Liver (tissue), 3 donors: ENCODE measurements around the gene PARD3B.

Experiments used
- GABPA ChIP-seq, 2 donors: IDR thresholded peaks in 1 of 2; conservative IDR thresholded peaks in 1 of 2; 2 replicates each; pipeline ENCODE4 v1.6.1; 2016; ENCODE audit warnings: antibody characterized with exemption in 2 of 2, mild to moderate bottlenecking in 1 of 2, moderate library complexity in 1 of 2
- YY1 ChIP-seq: IDR thresholded peaks from 2 replicates; pipeline ENCODE4 v1.6.1; 2016; ENCODE audit warnings: antibody characterized with exemption, mild to moderate bottlenecking
- ZBTB33 ChIP-seq: IDR thresholded peaks from 2 replicates; pipeline ENCODE4 v1.6.1; 2016; ENCODE audit warnings: antibody characterized with exemption
- TF ChIP-seq, protein P1 (sequence below): fragments of 150-350 bp; IDR thresholded peaks from 2 replicates; pipeline ENCODE4 v1.5.1; 2017; ENCODE audit warnings: improper control_type of control experiment, low read depth, low read length; ENCODE audit not compliant: missing input control
- TF ChIP-seq, protein P2 (sequence below): IDR thresholded peaks from 2 replicates; pipeline ENCODE4 v1.6.1; 2016; ENCODE audit warnings: antibody characterized with exemption, mild to moderate bottlenecking
- donor health status: healthy.
- donor health status: healthy.

DNA sequence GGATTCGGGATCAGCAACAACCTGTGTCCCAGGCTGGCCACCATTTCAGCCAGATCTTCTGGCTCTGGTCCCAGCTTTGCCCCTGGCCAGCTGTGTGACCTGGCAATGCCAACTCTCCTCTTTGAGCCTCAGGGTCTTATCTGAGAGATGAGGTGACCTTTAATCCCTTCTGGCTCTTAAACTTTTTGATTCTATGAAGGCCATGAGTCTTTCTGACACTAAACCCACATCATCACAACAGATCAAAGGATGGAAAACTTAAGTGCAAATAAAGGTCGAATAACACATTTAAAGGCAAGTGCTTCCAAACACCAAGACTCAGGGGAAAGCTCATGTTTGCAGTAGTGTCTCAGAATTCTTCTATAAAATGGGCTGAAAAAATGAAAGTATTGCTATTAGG lies 645.3 kb downstream of the PARD3B start:
- TF ChIP-seq YY1 (no peak), ZBTB33 (no peak), GABPA (IDR thresholded peaks at IDR 0.05 in 1 of 2, conservative IDR thresholded peaks at IDR 0.05 in 1 of 2) (no peak)
- TF ChIP-seq, protein P1, sequence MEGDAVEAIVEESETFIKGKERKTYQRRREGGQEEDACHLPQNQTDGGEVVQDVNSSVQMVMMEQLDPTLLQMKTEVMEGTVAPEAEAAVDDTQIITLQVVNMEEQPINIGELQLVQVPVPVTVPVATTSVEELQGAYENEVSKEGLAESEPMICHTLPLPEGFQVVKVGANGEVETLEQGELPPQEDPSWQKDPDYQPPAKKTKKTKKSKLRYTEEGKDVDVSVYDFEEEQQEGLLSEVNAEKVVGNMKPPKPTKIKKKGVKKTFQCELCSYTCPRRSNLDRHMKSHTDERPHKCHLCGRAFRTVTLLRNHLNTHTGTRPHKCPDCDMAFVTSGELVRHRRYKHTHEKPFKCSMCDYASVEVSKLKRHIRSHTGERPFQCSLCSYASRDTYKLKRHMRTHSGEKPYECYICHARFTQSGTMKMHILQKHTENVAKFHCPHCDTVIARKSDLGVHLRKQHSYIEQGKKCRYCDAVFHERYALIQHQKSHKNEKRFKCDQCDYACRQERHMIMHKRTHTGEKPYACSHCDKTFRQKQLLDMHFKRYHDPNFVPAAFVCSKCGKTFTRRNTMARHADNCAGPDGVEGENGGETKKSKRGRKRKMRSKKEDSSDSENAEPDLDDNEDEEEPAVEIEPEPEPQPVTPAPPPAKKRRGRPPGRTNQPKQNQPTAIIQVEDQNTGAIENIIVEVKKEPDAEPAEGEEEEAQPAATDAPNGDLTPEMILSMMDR = no peak
- TF ChIP-seq, protein P2, sequence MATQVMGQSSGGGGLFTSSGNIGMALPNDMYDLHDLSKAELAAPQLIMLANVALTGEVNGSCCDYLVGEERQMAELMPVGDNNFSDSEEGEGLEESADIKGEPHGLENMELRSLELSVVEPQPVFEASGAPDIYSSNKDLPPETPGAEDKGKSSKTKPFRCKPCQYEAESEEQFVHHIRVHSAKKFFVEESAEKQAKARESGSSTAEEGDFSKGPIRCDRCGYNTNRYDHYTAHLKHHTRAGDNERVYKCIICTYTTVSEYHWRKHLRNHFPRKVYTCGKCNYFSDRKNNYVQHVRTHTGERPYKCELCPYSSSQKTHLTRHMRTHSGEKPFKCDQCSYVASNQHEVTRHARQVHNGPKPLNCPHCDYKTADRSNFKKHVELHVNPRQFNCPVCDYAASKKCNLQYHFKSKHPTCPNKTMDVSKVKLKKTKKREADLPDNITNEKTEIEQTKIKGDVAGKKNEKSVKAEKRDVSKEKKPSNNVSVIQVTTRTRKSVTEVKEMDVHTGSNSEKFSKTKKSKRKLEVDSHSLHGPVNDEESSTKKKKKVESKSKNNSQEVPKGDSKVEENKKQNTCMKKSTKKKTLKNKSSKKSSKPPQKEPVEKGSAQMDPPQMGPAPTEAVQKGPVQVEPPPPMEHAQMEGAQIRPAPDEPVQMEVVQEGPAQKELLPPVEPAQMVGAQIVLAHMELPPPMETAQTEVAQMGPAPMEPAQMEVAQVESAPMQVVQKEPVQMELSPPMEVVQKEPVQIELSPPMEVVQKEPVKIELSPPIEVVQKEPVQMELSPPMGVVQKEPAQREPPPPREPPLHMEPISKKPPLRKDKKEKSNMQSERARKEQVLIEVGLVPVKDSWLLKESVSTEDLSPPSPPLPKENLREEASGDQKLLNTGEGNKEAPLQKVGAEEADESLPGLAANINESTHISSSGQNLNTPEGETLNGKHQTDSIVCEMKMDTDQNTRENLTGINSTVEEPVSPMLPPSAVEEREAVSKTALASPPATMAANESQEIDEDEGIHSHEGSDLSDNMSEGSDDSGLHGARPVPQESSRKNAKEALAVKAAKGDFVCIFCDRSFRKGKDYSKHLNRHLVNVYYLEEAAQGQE = no peak
